AG09309 (cell line): ENCODE measurements around the gene SH2D3C.
"Not testable (repeated sequence)": the region's sequence is repeated elsewhere in the genome, so short reads cannot be mapped to it uniquely, and the experiment has no call there.

Experiments
- DNase-seq: peaks from one replicate; pipeline ENCODE4 v3.0.0-alpha.2; 2010; ENCODE audit warnings: low read depth
- H3K4me3 ChIP-seq: 2 replicates; pipeline ENCODE4 v1.5.1; 2011; ENCODE audit warnings: mild to moderate bottlenecking, low read depth, low read length, moderate library complexity; ENCODE audit not compliant: control insufficient read depth
- TF ChIP-seq, protein P1 (sequence below): IDR thresholded peaks from 2 replicates; pipeline ENCODE4 v1.5.1; 2011; ENCODE audit warnings: mild to moderate bottlenecking, low read depth, low read length, inconsistent platforms; ENCODE audit not compliant: insufficient read depth, control insufficient read depth; ENCODE audit errors: missing control alignments

Gene SH2D3C

GRCh38 chr9:127762111-127762676, 16.3 kb downstream of the SH2D3C start:
- TF ChIP-seq, protein P1, sequence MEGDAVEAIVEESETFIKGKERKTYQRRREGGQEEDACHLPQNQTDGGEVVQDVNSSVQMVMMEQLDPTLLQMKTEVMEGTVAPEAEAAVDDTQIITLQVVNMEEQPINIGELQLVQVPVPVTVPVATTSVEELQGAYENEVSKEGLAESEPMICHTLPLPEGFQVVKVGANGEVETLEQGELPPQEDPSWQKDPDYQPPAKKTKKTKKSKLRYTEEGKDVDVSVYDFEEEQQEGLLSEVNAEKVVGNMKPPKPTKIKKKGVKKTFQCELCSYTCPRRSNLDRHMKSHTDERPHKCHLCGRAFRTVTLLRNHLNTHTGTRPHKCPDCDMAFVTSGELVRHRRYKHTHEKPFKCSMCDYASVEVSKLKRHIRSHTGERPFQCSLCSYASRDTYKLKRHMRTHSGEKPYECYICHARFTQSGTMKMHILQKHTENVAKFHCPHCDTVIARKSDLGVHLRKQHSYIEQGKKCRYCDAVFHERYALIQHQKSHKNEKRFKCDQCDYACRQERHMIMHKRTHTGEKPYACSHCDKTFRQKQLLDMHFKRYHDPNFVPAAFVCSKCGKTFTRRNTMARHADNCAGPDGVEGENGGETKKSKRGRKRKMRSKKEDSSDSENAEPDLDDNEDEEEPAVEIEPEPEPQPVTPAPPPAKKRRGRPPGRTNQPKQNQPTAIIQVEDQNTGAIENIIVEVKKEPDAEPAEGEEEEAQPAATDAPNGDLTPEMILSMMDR, result no peak
- no peak overlapping the region for H3K4me3 ChIP-seq
- no peak for DNase-seq

- DNase-seq, result no peak
- H3K4me3 ChIP-seq, result no peak overlapping the region
- TF ChIP-seq, protein P1, result no peak
Measured at GRCh38 chr9:127761491-127761956, 16.9 kb downstream of the SH2D3C start.

DNA sequence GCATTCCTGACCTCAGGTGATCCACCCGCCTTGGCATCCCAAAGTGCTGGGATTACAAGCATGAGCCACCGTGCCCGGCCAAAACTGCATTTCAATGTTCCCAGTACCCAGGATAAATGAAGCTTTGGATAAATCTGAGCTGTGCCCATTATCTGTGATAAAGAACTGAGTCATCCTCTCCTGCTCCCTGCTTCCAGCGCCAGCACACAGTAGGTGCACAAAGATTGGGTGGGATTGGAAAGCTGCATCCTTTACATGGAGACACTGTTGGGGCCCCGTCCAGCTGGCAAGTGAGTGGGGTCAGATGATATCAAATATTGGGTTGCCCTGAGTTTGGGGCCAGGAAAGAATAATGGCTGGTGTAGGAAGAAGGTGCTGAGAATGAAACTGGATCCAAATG, 17.4 kb downstream of the SH2D3C start:
- no peak overlapping the region for H3K4me3 ChIP-seq
- TF ChIP-seq, protein P1, result no peak
- no peak for DNase-seq

- DNase-seq, result no peak
- H3K4me3 ChIP-seq, result no peak overlapping the region
- TF ChIP-seq, protein P1, result no peak
Measured at GRCh38 chr9:127758843-127759242, 19.6 kb downstream of the SH2D3C start.

DNA sequence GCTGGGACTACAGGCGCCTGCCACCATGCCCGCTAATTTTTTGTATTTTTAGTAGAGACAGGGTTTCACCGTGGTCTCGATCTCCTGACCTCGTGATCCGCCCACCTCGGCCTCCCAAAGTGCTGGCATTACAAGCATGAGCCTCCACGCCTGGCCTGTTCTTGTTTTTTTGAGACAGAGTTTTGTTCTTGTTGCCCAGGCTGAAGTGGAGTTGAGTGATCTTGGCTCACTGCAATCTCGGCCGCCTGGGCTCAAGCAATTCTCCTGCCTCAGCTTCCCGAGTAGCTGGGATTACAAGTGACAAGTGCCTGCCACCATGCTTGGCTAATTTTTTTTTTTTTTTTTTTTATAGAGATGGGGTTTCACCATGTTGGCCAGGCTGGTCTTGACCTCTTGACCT, 21.7 kb downstream of the SH2D3C start:
- H3K4me3 ChIP-seq, result not testable (repeated sequence)

GRCh38 chr9:127756233-127756632, 22.2 kb downstream of the SH2D3C start:
- TF ChIP-seq, protein P1, result no peak
- DNase-seq, result no peak
- H3K4me3 ChIP-seq, result no peak overlapping the region

More for the DNA sequence above, 21.7 kb downstream of the SH2D3C start:
- not testable (repeated sequence) for DNase-seq

GRCh38 chr9:127755061-127756060, 23.1 kb downstream of the SH2D3C start:
- no peak for DNase-seq

More at GRCh38 chr9:127755061-127756060, 23.1 kb downstream of the SH2D3C start:
- H3K4me3 ChIP-seq, result no peak overlapping the region
- TF ChIP-seq, protein P1, result no peak
